ENCODE data around the gene TGM2.

The TGM2 gene

DNA sequence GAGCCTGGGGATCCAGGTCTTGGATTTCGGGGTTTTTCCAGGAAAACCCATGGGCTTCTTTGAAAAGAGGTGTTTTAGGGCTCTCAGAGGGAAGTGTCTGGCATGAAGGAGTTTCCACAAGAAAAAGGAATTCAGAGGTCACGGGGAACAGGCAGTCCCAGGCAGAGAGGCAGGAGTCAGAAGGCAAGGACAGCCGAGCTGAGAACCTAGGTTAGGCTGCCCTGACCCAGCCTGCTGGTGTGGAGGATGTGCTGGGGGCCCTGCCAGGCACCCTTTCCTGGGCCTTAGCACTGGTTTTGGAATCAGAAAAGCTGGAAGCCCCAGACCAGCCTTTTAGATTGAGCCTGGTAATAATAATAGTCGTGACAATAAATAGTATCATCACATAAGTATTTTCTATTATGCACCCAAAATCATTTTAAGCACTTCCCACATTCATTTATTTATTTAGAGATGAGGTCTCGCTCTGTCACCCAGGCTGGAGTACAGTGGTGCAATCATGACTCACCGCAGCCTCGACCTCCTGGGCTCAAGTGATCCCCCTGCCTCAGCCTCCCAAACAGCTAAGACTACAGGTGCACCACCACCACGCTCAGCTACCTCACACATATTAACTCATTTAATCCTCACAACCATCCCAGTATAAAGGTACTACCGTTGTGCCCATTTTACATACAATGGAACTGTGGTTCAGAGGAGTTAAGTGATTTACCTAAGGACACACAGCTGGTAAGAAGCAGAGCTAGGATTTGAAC lies 19.9 kb downstream of the TGM2 start:
- no peak for DNase-seq (ENCODE audit: low read depth)

DNA sequence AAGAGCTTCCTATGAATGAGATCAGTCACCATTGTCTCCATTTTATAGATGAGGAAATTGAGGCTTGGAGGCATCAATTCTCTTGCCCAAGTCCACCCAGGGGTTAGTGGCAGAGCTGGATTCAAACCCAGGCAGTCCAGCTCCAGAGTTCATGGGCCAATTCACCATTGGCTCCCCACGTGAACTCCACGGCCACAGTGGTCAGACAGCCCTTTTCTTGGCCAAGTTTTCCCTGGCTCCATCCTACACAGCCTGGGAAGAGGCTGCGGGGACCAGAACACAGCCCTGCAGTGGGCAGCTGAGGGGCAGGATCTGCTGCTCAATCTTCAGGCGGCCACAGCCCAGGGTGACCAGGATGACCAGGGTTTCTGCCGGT lies 20.5 kb downstream of the TGM2 start:
- DNase-seq (ENCODE audit: low read depth), result no peak

DNA sequence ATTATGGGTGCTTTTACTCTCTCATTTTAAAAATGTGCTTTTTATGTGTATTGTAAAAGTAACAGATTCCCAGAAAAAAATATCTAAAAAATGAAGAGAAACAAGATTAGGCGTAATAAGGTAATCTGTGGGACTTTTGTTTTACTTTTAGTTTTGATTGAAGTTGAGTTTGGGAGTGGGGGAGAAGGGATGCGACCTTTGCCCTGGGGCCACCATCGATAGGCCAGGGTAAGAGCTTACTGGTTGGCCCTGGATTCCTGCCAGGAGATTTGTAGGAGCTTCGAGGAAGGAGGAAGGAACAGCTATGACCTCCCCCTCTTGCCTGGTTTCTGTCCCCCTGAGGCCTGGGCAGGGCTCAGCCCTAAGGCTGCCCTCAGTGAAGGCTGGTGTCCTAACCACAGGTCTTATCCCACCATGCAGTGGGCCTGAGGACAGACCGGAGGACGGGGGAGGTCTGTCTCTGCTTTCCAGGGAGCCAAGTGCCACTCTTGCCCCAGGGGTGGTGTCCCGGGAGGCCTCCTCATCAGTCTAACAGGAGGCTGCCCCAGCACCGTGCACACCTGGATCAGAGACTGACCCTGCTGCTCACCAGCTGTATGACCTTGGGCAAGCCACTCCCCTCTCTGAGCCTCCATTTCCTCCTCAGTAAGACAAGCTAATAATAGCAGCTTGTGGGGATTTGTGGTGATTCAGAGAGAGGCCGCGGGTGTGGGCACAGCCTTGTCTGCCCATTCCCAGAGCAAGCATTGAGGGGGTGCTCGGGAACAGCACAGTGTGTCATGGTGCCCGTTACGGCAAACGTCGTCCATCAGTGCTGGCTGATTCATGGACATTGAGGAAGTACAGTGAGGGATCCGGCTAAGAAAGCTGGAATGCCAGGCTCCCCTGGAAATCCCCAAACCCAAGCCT lies 21.2 kb downstream of the TGM2 start:
- DNase-seq (ENCODE audit: low read depth), result peak; percentile 82

DNA sequence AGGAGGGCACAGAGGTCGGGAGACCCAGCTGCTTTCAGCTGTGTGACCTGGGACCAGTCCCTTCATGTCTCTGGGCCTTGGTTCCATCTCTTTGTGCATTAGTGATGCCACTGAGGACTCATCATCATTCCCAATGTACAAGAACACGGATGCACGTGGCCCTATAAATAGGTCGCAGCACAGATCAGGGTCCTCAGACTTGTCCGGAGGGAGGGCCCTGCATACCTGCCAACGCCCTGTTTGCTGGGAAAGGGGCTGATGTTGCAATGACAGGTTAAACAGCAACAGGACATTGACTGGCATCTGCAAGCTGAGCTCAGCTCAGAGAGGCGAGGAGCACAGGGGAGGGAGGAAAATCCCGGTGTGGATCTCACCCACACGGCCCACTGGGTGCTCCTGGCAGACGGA lies 21.8 kb downstream of the TGM2 start:
- DNase-seq (ENCODE audit: low read depth), result no peak

DNA sequence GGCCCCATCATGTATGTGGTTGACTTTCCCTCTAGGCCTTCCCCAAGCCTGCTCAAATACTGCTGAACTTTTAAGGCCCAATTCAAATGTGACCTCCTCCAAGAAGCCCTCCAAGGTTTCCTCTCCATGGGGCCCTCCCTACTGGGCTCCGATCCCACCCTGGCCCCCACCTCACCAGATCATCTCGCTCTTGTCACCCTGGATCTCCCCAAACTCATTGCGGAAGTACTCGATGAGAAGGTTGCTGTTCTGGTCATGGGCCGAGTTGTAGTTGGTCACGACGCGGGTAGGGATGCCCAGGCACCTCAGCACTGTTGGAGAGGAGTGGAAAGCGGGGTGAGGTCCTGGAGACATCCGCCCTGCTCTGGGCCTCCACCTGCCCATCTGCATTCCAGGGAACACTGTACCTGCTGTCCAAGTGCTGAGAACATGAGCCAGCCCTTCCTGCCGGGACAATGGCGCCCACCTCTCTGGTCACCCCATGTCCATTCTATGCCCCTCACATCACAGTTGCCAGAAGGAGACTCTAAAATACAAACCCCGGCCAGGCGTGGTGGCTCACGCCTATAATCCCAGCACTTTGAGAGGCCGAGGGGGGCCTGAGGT lies 23.1 kb downstream of the TGM2 start:
- DNase-seq (ENCODE audit: low read depth), result no peak

DNA sequence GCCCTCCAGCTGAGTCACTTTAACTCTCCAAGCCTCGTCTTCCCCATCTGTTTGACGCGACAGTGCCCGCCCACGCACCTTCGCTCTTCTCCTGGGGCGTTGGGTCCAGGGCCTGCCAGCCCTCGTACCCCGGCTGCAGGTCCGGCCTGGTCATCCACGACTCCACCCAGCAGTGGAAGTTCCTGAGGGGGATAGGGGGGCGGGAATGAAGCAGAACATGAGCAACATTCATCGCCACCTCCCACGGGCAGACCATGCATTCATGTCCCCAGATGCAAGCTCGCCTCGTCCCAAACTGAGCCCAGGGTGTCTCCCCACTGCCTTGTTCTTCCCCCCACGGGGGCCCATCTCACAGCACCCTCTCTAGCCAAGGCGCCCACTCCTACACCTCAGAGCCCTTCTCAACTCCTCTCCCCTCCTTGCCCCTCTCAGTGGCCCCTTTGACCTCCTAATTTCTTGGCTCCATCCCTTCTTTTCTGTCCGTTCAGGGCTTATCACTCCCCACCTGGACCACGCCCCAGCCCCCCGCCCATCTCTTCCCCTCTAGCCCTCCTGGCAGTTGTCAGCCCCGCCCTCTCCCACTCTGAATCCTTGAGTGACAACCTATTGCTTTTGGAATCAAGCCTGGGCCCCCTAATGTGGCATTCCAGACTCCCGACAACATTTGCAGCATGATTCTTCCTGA lies 23.7 kb downstream of the TGM2 start:
- DNase-seq (ENCODE audit: low read depth), result no peak

DNA sequence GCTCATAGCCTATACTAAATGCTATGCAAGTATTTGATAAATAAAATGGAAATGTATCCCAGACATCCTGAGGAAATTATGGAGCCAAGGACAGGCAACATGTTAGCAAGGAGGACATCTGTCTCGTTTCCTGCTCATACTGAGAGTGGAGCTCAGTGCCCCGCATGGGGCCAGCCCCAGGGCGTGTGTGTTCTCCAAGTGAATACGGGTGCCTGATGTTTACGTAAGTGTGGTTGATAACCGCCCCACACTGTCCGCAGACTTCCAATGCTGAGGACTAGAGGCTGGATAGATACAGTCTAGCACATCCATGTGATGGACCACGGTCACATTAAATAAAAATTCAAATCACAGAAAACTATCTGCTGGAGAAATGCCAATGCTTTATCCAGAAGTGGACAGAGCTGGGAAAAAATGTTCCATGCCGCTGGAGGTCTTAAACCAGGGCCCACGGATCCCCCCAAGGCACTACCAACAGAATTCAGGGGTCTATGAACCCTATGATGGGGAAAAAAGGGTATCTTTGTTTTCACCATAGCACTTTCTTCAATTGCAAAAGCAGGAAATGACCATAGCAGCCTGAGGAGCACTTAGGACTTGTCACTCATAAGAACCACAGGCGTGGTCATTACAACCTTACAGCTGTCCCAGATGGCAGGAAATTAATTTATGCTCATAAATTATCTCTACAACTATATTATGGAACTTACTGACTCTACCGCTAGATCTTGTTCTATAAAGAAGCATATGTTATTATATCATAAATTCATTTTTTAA lies 24.9 kb downstream of the TGM2 start:
- no peak for DNase-seq (ENCODE audit: low read depth)

DNA sequence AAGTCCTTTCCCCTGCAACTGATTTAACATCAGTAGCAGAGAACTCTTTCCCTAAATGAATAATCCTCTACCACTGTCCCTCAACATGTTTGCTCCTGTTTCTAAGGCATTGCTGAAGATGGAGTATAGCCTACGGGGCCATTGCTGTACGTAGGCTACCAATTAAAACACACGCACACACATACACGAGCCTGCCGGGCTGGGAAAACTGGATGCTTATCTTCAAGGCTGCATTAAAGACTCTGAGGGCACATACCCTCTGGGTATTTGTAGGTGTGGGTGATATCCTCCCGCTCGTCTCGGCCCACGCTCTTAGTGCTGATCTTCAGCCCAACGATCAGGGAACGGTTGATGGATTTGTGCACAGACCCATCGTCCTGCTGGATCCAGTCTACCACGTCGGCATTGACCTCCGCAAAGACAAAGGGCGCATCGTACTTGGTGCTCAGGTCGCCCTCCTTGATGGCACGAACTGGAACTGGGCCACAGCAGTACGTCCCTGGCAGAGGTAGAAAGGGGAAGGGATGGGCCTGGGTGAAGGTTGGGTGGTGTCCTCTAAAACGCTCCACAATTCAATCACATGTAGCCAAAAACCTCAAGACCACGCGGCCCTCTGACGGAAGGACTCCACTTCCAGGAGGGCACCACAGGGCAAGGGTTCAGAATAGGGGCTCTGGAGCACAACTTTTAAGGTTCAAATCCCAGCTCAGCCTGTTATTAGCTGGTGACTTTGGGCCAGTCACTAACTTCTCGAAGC lies 25.7 kb downstream of the TGM2 start:
- DNase-seq (ENCODE audit: low read depth), result no peak

DNA sequence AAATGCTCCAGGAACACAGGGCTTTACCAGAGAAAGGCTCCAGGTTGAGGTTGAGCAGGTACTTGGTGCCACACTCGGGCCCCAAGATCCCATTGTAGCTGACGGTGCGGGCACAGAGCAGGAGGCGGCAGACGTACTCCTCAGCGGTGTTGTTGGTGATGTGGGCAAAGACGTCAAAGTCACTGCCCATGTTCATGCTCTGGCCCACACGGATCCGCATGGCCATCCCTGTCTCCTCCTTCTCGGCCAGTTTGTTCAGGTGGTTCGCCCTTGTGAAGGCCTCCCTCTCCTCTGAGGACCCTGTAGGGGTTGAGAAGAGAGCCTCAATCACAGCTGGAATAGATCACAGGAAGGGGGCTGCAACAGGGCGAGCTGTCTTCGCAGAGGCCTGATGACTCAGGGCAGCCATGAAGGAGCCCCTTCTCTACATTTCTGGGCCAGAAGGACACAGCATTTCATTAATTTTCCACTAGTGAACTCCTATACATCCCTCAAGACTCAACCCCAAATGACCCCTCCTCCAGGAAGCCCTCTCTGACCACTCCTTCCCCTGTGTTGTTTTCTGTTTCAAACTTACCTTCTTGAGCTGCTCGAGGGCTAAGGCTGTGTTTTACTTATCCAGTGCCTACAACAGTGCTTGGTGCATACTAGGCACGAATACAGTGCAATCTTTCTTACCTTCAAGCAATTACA lies 26.8 kb downstream of the TGM2 start:
- no peak for DNase-seq (ENCODE audit: low read depth)

DNA sequence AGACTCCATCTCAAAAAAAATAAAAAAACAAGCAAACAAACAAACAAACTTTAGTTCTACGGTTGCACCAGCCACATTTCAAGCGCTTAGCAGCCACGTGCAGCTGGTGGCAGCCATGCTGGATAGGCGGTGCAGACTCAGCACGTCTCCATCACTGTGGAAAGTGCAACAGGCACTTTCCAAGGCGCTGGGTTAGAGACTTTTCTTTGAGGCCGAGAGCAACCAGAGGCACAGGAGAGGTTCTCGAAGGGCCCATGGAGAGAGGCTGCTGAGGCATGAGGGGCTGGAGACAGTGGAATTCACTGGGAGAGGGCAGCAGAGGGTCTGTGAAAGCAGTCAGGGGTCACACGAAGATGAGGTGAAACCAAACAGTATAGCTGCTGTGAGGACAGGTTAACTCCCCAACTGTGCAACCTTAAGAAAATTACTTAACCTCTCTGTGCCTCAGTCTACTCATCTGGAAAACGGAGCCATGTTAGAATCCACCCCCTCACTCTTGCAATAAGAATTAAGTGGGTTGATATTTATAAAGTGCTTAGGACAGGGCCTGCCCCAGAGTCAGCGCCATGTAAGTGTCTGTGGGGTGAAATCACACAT lies 27.5 kb downstream of the TGM2 start:
- DNase-seq (ENCODE audit: low read depth), result no peak

DNA sequence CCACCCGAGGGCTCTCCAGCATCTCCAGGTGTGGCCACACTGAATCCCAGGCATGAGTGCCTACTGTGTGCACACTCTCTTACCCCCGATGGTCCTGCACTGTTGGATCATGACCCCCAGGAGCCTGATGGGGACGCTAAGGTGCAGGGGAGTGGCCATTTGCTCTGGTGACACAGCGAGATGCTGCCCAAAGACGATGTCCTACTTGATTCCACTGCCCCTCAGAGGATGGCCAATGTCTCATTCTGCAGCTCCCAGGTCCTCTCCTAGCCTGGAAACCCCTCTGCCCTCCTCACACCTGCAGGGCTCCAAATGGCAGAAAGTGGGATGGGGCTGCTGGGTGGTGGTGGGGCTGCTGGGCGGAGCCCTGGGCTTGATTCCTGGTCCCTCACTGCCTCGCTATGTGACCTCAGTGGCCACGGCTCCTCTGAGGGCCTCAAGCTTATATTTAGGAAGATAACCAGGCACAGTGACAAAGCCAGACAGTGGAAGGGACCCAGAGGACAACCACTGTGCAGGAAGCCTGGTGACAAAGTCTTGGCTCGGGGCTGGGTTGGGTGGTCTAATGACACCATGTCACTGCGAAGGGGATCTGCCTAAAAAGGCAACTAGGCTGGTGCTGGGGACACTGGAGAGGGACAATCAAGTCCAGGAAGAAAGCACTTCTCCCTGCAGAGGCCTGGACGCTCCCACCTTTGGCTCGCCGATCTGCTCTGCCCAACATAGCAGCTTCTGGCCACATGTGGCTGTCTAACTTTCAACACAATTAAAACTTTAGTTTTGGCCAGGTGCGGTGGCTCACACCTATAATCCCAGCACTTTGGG lies 28.4 kb downstream of the TGM2 start:
- DNase-seq (ENCODE audit: low read depth), result no peak

DNA sequence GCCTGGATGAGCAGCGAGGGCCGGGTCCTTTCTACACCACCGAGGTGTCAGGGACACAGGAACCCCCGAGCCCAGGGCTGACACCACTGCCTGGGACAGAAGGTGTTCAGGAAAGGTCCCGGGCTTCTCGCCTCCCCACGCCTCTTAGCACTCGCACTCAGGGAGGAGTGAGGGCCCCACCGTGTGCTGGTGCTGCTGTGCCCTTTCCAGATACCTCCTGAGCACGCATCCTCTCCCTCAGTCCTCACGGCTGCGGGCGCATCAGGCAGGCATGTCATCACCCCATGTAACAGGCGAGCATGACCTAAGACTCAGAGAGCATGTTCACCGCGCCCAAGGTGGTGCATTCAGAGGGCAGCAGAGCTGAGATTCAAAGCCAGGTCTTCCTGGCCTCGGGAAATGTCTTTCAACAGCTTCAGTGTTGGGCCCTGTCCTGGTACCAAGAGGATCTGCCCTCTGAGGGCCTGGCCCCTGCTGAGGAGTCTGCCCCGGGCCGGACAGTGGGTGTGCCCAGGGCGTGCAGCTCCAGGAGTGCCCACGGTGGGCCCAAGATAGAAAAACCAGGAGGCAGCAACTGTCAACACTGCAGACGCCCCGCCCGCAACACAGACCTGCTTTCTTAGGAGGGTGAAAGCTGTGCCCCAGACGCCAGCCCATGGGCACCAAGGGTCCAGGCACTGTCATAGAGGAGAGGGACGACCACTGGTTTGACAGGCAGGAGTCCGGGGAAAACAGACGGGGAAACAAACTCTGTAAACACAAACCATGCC lies 29.2 kb downstream of the TGM2 start:
- DNase-seq (ENCODE audit: low read depth), result no peak

DNA sequence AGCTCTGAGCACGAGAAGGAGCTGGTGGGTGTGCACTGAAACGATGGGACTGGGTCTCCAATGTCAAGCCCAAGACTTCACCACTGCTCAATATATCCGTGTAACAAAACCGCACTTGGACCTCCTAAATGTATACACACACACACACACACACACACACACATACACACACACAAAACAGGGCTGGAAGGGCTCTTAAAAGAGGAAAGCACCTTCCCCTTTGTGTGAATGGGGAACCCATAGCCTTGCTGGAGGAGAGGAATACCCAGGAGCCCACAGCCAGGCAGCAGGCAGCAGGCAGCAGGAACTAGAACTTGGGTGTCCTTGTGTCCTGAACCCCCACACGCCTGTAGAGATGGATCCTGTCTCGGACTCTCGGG lies 29.8 kb downstream of the TGM2 start:
- DNase-seq (ENCODE audit: low read depth), result no peak

DNA sequence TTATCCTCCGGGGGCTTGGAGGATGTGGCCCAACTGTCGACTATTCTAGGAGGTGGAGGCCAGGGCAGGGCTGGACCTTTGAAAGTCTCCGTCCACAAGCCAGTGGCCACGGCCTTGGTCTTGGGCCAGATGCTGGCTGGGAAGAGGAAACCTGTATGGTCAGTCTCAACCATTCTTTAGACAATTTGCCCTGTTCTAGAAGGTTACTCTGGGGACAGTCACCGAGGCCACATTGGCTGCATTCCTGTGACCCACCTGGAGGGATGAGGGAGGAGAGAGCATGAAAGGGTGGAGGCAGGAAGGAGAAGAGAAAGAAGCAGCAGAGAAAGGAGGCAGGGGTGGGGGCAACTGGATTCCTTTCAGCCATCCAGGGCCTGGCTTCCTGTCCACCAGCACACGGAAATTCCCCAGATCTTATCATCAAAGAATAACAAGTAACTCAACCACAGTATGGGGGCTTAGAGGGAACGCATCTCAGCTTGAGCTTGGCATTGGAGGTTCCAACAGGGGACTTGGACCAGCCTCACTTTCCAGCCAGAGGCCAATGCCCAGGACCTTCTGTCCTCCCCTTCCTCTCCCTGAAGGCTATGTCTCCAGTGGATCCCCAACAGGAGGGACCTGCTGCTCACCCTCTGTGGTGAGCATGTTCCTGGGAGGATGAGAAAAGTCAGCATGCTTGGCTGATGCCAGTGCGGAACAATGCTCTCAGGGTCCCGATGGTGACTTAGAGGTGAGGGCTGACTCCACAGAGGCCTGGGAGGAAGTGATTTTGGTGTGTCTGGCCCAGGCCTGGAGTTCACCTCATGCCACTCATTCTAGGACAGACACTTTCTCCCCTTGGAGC lies 30.4 kb downstream of the TGM2 start:
- peak; percentile 62 for DNase-seq (ENCODE audit: low read depth)

DNA sequence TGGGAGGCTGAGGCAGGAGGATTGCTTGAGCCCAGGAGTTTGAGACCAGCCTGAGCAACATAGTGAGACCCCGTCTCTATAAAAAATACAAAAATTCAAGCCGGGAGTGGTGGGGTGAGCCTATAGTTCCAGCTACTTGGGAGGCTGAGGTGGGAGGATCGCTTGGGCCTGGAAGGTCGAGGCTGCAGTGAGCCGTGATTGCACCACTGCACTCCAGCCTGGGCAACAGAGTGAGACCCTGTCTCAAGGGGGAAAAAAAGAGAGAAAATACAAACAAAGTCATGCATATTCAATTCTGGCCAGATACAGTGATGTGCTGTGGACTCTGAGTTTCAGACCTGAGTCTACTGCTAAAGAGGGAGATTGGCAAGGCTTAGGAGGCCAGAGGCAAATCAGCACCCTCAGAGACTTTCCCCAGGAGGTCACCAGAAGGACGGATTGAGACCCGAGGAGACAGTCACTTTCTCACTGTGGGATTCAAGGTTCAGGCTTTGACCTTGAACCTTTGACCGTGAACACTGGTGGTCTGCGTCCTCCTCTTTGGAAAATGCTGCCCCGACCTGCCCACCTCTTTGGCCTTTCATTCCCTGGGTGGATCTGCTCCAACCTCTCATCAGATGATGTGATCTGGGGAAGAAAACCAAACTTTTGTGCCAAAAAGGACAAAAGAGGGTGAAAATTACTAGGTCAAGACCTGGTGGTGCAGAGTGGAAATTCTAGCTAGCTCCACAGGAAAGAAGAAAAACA lies 31.2 kb downstream of the TGM2 start:
- no peak for DNase-seq (ENCODE audit: low read depth)

DNA sequence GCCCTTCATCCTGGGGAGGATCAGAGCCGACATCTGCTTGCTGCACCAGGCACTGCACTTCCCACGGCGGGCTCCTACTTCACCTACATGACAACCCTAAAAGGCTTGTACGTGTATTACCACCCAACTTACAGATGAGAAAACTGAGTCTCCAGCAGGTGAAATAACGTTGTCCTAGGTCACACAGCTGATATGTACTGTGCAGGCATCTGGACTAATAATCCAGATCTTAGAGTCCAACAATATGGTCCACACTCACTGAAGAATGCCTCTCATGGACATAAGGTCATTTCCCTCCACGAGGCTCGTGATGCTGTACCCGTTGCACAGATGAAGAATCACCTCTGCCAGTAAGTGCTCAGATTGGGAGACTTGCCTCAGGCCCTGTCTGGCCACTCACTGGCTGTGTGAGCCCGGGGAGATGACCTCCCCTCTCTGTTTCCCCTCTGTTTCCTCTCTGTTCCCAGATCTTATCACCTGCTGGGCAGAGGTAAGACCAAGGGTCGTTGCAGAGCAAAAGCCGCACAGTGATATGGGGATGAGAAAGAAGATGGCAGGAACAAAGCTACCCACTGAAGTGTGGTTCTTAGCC lies 32.1 kb downstream of the TGM2 start:
- no peak for DNase-seq (ENCODE audit: low read depth)
